Liver (tissue), 9 donors: ENCODE data around the gene PREX1. TPM values are rescaled to one million over a fixed set of nuclear protein-coding genes. Genes with fewer than 3 reads are reported as not detected.

Experiments
- DNase-seq: peaks from one replicate; pipeline ENCODE4 v3.0.0-alpha.2; 2017; ENCODE audit warnings: low spot score
- H3K27ac ChIP-seq, 2 donors: one replicate each; pipeline ENCODE4 v1.7.0; 2013; ENCODE audit warnings: inconsistent platforms in 2 of 2, low read length in 2 of 2, control low read depth in 1 of 2, low read depth in 1 of 2, mild to moderate bottlenecking in 1 of 2
- H3K27me3 ChIP-seq, 4 donors: one replicate each; pipeline versions ENCODE4 v1.6.1 to v1.7.0; 2013; ENCODE audit warnings: low read length in 3 of 4, inconsistent platforms in 1 of 4, mild to moderate bottlenecking in 1 of 4, moderate library complexity in 1 of 4; ENCODE audit not compliant: control insufficient read depth in 4 of 4, insufficient read depth in 4 of 4
- H3K36me3 ChIP-seq, 4 donors: one replicate each; pipeline versions ENCODE4 v1.6.1 to v1.7.0; 2013; ENCODE audit warnings: low read length in 3 of 4, mild to moderate bottlenecking in 3 of 4, low read depth in 1 of 4, moderate library complexity in 1 of 4; ENCODE audit not compliant: control insufficient read depth in 4 of 4, insufficient read depth in 3 of 4
- H3K4me1 ChIP-seq, 4 donors: one replicate each; pipeline versions ENCODE4 v1.6.1 to v1.7.0; 2013; ENCODE audit warnings: low read length in 3 of 4, mild to moderate bottlenecking in 3 of 4, moderate library complexity in 1 of 4; ENCODE audit not compliant: control insufficient read depth in 4 of 4, insufficient read depth in 4 of 4
- H3K4me3 ChIP-seq, 3 donors: one replicate each; pipeline versions ENCODE4 v1.6.1 to v1.7.0; 2013; ENCODE audit warnings: low read length in 3 of 3, control low read depth in 1 of 3, low read depth in 1 of 3, mild to moderate bottlenecking in 1 of 3
- H3K9ac ChIP-seq, 2 donors: one replicate each; pipeline ENCODE4 v1.7.0; 2013; ENCODE audit warnings: low read length in 2 of 2, mild to moderate bottlenecking in 2 of 2, moderate library complexity in 2 of 2, control low read depth in 1 of 2, low read depth in 1 of 2
- H3K9me3 ChIP-seq, 4 donors: one replicate each; pipeline versions ENCODE4 v1.6.1 to v1.7.0; 2013; ENCODE audit warnings: low read length in 3 of 4; ENCODE audit not compliant: control insufficient read depth in 4 of 4
- CTCF ChIP-seq: fragments of 150-350 bp; IDR thresholded peaks from 2 replicates; pipeline ENCODE4 v1.5.1; 2017; ENCODE audit warnings: improper control_type of control experiment, low read depth, low read length; ENCODE audit not compliant: missing input control
- EGR1 ChIP-seq, 2 donors: IDR thresholded peaks; 2 replicates each; pipeline ENCODE4 v1.6.1; 2016 to 2018; ENCODE audit warnings: antibody characterized with exemption in 2 of 2, low read depth in 2 of 2
- FOXA1 ChIP-seq: IDR thresholded peaks from 2 replicates; pipeline ENCODE4 v1.6.1; 2016; ENCODE audit warnings: antibody characterized with exemption
- FOXA2 ChIP-seq: IDR thresholded peaks from 2 replicates; pipeline ENCODE4 v1.6.1; 2016; ENCODE audit warnings: antibody characterized with exemption
- GABPA ChIP-seq, 2 donors: IDR thresholded peaks in 1 of 2; conservative IDR thresholded peaks in 1 of 2; 2 replicates each; pipeline ENCODE4 v1.6.1; 2016; ENCODE audit warnings: antibody characterized with exemption in 2 of 2, mild to moderate bottlenecking in 1 of 2, moderate library complexity in 1 of 2
- HNF4A ChIP-seq, 2 donors: conservative IDR thresholded peaks; 2 replicates each; pipeline ENCODE4 v1.6.1; 2016; ENCODE audit warnings: antibody characterized with exemption in 2 of 2, mild to moderate bottlenecking in 2 of 2
- JUND ChIP-seq, 2 donors: IDR thresholded peaks; 2 replicates each; pipeline ENCODE4 v1.6.1; 2016; ENCODE audit warnings: antibody characterized with exemption in 2 of 2
- MAX ChIP-seq: IDR thresholded peaks from 2 replicates; pipeline ENCODE4 v1.6.1; 2016; ENCODE audit warnings: antibody characterized with exemption
- NR2F2 ChIP-seq: IDR thresholded peaks from 2 replicates; pipeline ENCODE4 v1.6.1; 2016; ENCODE audit warnings: antibody characterized with exemption
- RAD21 ChIP-seq, 2 donors: IDR thresholded peaks; 2 replicates each; pipeline ENCODE4 v1.6.1; 2016; ENCODE audit warnings: antibody characterized with exemption in 2 of 2, mild to moderate bottlenecking in 2 of 2
- RXRA ChIP-seq, 2 donors: IDR thresholded peaks; 2 replicates each; pipeline ENCODE4 v1.6.1; 2017 to 2018; ENCODE audit warnings: antibody characterized with exemption in 2 of 2, mild to moderate bottlenecking in 1 of 2
- SP1 ChIP-seq: IDR thresholded peaks from 2 replicates; pipeline ENCODE4 v1.6.1; 2018; ENCODE audit warnings: antibody characterized with exemption, mild to moderate bottlenecking
- TAF1 ChIP-seq: conservative IDR thresholded peaks from 2 replicates; pipeline ENCODE4 v1.6.1; 2016; ENCODE audit warnings: antibody characterized with exemption, mild to moderate bottlenecking
- YY1 ChIP-seq: IDR thresholded peaks from 2 replicates; pipeline ENCODE4 v1.6.1; 2016; ENCODE audit warnings: antibody characterized with exemption, mild to moderate bottlenecking
- WGBS: extraction: QIAGEN DNeasy Blood & Tissue Kit; methylation state at CpG from one replicate; pipeline ENCODE4 v1.1.7; 2013; 5-methylcytosine and 5-hydroxymethylcytosine counted together
- polyA plus RNA-seq, 2 donors: library from polyadenylated mRNA; stranded (reverse) in 1 of 2; unstranded in 1 of 2; fragments of 200-250 nt in 1 of 2; fragments of >200 nt in 1 of 2; fragmentation: Nextera tagmentation in 1 of 2; extraction: Ambion mirVana in 1 of 2; gene quantifications; one replicate each; pipeline versions ENCODE4 v1.2.1 to v1.2.3, GENCODE V29; 2013 to 2015
- total RNA-seq, 2 donors: library from RNA; depleted of rRNA; stranded (reverse); fragments of >200 nt; gene quantifications; one replicate each; pipeline ENCODE4 v1.2.3, GENCODE V29; 2014
- TF ChIP-seq, protein P1 (sequence below): IDR thresholded peaks from 2 replicates; pipeline ENCODE4 v1.6.1; 2016; ENCODE audit warnings: antibody characterized with exemption
- TF ChIP-seq, protein P2 (sequence below): IDR thresholded peaks from 2 replicates; pipeline ENCODE4 v1.6.1; 2016; ENCODE audit warnings: antibody characterized with exemption
- TF ChIP-seq, protein P3 (sequence below): IDR thresholded peaks from 2 replicates; pipeline ENCODE4 v1.6.1; 2016; ENCODE audit warnings: antibody characterized with exemption, mild to moderate bottlenecking
- donor health status: healthy.
- donor health status: healthy.
- donor health status: healthy.
- donor health status: healthy.
- donor health status: healthy.

Gene PREX1
- total and polyA plus RNA-seq, 4 donors = 2.2 to 18.0 (median 10.8) TPM

DNA sequence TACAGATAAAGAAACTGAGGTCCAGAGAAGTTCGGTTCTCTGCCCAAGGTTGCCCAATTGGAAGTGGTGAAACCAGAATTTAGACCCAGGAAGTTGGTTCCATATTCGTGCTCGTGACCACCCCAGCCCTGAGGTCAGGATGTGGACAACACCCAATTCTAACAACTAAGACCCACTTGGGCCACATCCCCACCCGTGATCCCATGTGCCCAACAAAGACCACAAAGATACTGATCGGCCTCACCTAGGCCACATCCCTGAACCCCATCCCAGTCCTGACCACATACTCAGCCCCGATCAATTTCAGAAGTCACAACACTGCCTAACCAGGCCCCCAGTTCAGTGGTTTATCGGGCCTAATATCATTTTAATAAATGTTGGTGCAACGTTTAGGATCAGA lies 138.4 kb downstream of the PREX1 start:
- no peaks in the 10 kb centered on the region for H3K9me3 ChIP-seq
- H3K4me3 ChIP-seq = no peak overlapping the region
- DNase-seq = no peak
- peaks cover 3 to 16% (median 10%) of the 10 kb centered on the region in 4 donors for H3K4me1 ChIP-seq
- H3K9ac ChIP-seq = no peak overlapping the region
- 87% methylated on average over 8 of the region's 8 CpGs for WGBS
- H3K27ac ChIP-seq = no peak overlapping the region
- H3K36me3 ChIP-seq = peaks cover 0 to under 1% (median under 1%) of the 10 kb centered on the region in 4 donors
- no peaks in the 10 kb centered on the region for H3K27me3 ChIP-seq
- TF ChIP-seq CTCF (no peak), RAD21 (IDR thresholded peaks at IDR 0.05) (no peak), EGR1 (IDR thresholded peaks at IDR 0.05; ENCODE audit: low read depth in 2 of 2) (no peak), GABPA (IDR thresholded peaks at IDR 0.05 in 1 of 2, conservative IDR thresholded peaks at IDR 0.05 in 1 of 2) (no peak), FOXA1 (no peak), FOXA2 (no peak), TAF1 (no peak), RXRA (IDR thresholded peaks at IDR 0.05) (no peak), MAX (no peak), YY1 (no peak), JUND (IDR thresholded peaks at IDR 0.05) (no peak)
- TF ChIP-seq, protein P1, sequence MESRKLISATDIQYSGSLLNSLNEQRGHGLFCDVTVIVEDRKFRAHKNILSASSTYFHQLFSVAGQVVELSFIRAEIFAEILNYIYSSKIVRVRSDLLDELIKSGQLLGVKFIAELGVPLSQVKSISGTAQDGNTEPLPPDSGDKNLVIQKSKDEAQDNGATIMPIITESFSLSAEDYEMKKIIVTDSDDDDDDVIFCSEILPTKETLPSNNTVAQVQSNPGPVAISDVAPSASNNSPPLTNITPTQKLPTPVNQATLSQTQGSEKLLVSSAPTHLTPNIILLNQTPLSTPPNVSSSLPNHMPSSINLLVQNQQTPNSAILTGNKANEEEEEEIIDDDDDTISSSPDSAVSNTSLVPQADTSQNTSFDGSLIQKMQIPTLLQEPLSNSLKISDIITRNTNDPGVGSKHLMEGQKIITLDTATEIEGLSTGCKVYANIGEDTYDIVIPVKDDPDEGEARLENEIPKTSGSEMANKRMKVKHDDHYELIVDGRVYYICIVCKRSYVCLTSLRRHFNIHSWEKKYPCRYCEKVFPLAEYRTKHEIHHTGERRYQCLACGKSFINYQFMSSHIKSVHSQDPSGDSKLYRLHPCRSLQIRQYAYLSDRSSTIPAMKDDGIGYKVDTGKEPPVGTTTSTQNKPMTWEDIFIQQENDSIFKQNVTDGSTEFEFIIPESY = no peak
- TF ChIP-seq, protein P2, sequence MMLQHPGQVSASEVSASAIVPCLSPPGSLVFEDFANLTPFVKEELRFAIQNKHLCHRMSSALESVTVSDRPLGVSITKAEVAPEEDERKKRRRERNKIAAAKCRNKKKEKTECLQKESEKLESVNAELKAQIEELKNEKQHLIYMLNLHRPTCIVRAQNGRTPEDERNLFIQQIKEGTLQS = no peak

GRCh38 chr20:48688579-48688978 lies 139.2 kb downstream of the PREX1 start:
- Histone ChIP-seq H3K9me3 (no peaks in the 10 kb centered on the region), H3K4me1 (peaks cover 3 to 17% (median 10%) of the 10 kb centered on the region in 4 donors), H3K4me3 (no peak overlapping the region), H3K9ac (no peak overlapping the region), H3K27me3 (no peaks in the 10 kb centered on the region), H3K27ac (no peak overlapping the region), H3K36me3 (no peaks in the 10 kb centered on the region)
- TF ChIP-seq SP1 = no peak
- no peak for TF ChIP-seq FOXA2
- TF ChIP-seq HNF4A (conservative IDR thresholded peaks at IDR 0.05) = no peak
- TF ChIP-seq RXRA (IDR thresholded peaks at IDR 0.05) = no peak
- TF ChIP-seq, protein P3, sequence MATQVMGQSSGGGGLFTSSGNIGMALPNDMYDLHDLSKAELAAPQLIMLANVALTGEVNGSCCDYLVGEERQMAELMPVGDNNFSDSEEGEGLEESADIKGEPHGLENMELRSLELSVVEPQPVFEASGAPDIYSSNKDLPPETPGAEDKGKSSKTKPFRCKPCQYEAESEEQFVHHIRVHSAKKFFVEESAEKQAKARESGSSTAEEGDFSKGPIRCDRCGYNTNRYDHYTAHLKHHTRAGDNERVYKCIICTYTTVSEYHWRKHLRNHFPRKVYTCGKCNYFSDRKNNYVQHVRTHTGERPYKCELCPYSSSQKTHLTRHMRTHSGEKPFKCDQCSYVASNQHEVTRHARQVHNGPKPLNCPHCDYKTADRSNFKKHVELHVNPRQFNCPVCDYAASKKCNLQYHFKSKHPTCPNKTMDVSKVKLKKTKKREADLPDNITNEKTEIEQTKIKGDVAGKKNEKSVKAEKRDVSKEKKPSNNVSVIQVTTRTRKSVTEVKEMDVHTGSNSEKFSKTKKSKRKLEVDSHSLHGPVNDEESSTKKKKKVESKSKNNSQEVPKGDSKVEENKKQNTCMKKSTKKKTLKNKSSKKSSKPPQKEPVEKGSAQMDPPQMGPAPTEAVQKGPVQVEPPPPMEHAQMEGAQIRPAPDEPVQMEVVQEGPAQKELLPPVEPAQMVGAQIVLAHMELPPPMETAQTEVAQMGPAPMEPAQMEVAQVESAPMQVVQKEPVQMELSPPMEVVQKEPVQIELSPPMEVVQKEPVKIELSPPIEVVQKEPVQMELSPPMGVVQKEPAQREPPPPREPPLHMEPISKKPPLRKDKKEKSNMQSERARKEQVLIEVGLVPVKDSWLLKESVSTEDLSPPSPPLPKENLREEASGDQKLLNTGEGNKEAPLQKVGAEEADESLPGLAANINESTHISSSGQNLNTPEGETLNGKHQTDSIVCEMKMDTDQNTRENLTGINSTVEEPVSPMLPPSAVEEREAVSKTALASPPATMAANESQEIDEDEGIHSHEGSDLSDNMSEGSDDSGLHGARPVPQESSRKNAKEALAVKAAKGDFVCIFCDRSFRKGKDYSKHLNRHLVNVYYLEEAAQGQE = no peak
- no peak for TF ChIP-seq YY1
- TF ChIP-seq TAF1 = no peak
- no peak for TF ChIP-seq EGR1 (IDR thresholded peaks at IDR 0.05; ENCODE audit: low read depth in 2 of 2)
- TF ChIP-seq MAX = no peak
- TF ChIP-seq NR2F2 = no peak
- 98% methylated on average over 8 of the region's 8 CpGs for WGBS
- no peak for DNase-seq
